ENCODE results near the gene PIGQ.

The PIGQ gene

DNA sequence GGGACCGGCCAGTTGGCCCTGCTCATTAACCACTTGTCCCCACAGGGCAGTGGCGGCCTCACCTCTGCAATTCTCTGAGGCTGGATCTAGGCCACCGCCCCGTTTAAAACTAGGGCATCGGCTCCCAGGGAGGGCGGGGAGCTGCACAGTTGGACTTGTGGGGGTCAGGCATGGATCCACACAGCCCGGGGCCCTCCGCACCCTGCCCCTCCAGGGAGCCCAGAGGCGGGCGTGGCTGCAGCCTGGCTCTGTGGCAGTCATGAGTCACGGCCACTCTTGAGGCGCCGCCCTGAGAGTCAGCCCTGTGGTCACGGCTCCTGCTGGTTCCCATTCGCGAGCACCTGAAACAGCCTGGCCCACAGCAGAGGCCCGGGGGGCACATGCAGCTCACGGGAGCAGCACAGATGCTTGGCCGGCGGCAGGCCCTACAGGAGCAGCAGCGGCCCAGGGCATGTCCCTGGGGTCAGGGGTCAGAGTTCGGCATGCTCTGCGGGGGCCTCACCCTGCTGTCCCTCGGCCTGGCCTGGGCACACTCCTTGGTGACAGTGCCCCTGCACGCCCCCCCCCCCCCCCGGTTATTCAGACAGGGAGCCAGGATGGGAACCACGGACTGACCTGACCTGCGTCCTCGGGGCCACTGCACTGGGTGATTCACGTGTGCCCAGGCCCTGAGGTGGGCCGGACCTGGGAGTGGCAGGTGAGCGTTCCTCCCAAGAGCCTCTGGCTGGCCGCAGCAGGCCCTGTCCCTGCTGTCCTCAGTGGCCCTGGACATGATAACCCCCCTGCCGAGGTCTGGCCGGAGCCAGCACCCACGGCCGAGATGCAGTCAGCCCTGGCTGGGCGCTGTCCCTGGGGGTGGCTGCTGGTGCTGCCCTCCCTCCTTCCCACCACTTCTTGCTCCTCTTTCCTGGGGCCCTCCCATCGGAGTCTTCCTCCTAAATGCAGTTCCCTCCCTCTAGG is 34.0 kb upstream of the PIGQ start:
- DNase-seq (ENCODE audit: insufficient read length) (no peak), FAIRE-seq (no peak)
- TF ChIP-seq POLR2AphosphoS5 (IDR thresholded peaks at IDR 0.05; ENCODE audit: low read depth, low read length) (no peak), POLR2A (IDR thresholded peaks at IDR 0.05; ENCODE audit: low read depth, low read length) (no peak), TAF1 (IDR thresholded peaks at IDR 0.05; ENCODE audit: borderline replicate concordance, low read depth, low read length) (no peak)

DNA sequence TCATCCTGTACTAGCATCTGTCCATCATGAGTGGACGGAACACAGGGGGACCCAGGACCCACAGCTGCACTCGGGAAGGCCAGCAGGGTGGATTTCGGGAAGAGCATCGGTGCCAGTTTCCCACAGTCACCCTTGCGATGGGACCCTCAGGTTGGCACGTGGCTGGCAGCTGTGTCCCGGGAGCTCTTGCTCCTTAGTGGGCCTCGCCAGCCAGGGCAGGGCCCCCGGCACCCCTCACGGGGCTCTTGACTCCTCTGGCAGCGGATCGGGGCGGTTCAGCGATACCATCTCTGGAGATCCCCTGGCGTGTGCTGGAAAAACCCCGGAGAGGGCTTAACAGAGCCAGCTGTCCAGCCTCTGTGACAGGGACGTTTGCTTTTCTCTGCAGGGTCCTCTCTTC is 33.0 kb upstream of the PIGQ start:
- no peak for DNase-seq (ENCODE audit: insufficient read length)
- FAIRE-seq: no peak
- TF ChIP-seq TAF1 (IDR thresholded peaks at IDR 0.05; ENCODE audit: borderline replicate concordance, low read depth, low read length) (no peak), POLR2A (IDR thresholded peaks at IDR 0.05; ENCODE audit: low read depth, low read length) (no peak), POLR2AphosphoS5 (IDR thresholded peaks at IDR 0.05; ENCODE audit: low read depth, low read length) (no peak)

DNA sequence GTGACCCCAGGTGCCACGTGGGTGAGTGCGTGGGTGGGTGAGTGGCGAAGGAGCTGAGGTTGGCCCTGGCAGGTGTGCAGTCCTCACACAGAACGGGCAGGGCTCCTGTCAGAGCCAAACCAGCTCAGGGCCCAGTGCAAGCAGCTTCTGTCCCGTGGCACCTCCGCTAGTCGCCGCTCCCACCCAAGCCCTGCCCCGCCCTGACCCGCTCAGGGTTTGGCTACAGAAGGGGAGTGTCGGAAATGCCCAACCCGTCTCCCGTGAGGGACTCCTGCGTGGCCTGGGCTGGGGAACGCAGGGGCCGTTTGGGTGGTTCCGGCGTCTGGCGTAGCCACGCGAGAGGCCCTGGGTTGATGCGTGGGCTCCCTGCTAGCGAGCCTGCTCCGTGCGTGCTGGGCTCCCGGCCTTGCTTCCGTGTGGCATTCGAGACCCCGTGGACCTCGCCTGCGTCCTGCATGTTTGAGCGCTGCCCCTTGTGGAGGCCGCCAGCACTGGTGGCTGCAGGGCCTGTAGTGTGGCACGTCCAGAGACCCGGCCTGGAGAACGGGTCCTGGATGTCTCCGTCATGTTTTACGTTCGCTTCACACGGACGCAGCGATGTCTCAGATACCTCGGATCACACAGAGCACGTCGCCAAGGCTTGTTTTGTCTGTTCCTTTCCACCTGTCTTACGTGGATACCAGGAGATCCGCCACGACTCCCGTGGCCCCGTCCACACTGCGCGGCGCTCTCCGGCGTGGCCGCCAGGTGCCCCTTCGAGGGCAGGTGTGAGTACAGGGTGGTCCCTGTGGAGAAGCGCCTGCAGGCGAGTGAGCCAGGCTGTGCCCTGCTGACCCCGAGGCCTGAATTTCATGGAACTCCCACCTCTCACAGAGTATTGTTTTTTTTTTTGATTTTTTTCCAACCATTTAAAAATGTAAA is 32.1 kb upstream of the PIGQ start:
- FAIRE-seq: no peak
- no peak for DNase-seq (ENCODE audit: insufficient read length)
- TF ChIP-seq TAF1 (IDR thresholded peaks at IDR 0.05; ENCODE audit: borderline replicate concordance, low read depth, low read length) (no peak), POLR2A (IDR thresholded peaks at IDR 0.05; ENCODE audit: low read depth, low read length) (no peak), POLR2AphosphoS5 (IDR thresholded peaks at IDR 0.05; ENCODE audit: low read depth, low read length) (no peak)

DNA sequence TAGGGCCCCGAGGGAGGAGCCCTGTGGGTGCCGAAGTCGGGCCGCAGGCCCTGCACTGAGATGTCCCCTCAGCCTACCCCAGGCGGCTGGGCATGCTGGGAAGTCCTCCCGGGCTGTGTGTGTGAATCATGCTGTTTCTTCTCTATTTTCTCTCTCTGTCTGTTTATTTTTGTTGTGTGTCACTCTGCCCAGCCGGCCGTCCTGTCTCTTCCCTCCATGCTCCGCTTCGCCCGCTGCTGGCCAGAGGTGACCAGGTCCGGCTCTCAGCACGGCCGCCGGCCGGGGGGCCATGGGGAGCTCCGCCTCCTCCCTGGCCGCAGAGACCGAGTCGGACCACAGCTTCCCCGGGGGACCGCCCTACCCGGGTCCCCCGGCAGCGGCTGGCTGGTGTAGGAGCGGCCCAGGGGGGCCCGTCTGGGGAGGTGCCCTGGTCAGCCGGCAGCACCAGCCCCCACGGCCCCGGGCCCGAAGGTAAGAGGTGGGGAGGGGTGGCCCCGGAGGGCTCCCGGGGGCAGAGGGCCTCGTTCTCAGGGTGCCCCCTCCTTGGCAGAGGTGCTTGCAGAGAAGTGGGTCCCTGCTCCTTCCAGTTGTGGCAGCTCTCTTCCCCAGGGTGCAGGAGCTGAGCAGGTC is 29.8 kb upstream of the PIGQ start:
- DNase-seq (ENCODE audit: insufficient read length): no peak
- no peak for TF ChIP-seq POLR2AphosphoS5 (IDR thresholded peaks at IDR 0.05; ENCODE audit: low read depth, low read length)
- no peak for TF ChIP-seq POLR2A (IDR thresholded peaks at IDR 0.05; ENCODE audit: low read depth, low read length)
- no peak for TF ChIP-seq TAF1 (IDR thresholded peaks at IDR 0.05; ENCODE audit: borderline replicate concordance, low read depth, low read length)
- FAIRE-seq: no peak

DNA sequence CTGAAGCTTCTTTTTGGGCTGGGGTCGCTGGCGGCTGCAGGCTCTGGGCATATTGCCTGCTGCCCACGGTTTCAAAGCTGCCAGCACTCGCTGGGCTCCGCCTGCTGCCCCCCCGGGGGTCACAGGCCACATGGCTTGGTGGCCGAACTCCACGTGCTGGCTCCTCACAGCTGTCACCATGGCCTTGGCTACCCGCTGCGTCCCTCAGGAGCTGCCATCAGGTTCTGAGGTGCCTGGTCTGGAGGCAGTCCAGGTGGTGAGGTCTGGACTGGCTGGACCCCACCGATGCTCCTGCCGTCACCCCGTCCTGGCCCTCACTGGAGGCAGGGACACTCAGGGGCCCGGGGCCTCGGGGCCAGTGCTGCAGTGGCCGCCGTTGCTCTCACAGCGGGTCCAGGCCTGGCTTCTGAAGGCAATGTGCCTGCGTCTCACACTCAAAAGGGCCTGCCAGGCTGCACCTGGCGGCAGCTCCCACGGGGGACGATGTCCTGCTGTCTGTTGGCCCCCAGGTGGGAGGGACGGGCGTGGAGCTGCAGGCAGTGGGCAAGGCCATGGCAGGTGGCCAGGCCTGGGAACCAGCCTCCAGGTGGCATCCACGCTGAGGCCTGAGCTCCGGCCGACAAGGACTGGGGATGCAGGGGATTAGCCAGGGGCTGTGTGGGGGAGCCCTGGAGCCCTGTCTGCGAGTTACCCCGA is 29.0 kb upstream of the PIGQ start:
- no peak for FAIRE-seq
- TF ChIP-seq POLR2A (IDR thresholded peaks at IDR 0.05; ENCODE audit: low read depth, low read length) (no peak), POLR2AphosphoS5 (IDR thresholded peaks at IDR 0.05; ENCODE audit: low read depth, low read length) (no peak), TAF1 (IDR thresholded peaks at IDR 0.05; ENCODE audit: borderline replicate concordance, low read depth, low read length) (no peak)
- no peak for DNase-seq (ENCODE audit: insufficient read length)

DNA sequence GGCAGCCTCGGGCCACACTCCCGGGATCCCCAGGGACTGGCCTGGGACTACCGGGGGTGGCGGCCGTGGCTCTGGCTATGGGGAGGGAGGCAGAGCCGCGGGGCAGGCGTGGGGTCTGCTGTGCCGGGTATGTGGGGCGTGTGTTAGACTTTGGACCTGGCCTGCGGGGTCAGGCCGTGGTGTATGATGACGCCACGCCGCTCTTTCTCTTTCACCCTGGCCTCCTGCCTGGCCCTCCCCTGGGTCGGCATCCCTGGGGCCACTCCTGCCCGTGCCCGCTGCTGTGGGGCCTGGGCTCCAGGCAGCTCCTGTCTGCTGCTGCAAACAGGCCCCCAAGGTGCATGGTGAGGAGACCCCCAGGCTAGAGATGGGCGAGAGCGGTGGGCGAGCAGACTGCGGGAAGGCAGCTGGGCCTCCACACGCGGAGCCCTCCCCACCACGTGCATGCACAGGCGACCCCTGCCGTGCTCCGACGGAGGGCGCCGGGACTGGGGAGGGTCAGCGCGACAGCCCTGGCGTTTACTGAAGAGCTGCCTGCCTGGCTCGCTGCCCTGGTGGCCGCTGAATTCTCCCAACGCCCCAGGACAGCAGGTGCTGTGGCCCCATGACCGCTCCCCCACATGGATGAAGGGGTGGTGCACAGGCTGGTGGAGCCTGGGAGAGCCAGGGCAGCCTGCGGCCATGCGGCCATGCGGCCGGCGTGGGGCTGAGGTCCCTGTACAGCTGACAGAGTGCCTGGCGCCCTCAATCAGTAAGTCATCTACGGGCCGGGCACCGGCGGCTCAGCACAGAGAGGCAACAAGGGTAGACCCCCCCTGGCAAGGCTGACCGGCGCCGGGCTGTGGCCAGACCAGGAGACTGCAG is 26.2 kb upstream of the PIGQ start:
- no peak for FAIRE-seq
- DNase-seq (ENCODE audit: insufficient read length): no peak
- no peak for TF ChIP-seq TAF1 (IDR thresholded peaks at IDR 0.05; ENCODE audit: borderline replicate concordance, low read depth, low read length)
- TF ChIP-seq POLR2AphosphoS5 (IDR thresholded peaks at IDR 0.05; ENCODE audit: low read depth, low read length): no peak
- TF ChIP-seq POLR2A (IDR thresholded peaks at IDR 0.05; ENCODE audit: low read depth, low read length): no peak

DNA sequence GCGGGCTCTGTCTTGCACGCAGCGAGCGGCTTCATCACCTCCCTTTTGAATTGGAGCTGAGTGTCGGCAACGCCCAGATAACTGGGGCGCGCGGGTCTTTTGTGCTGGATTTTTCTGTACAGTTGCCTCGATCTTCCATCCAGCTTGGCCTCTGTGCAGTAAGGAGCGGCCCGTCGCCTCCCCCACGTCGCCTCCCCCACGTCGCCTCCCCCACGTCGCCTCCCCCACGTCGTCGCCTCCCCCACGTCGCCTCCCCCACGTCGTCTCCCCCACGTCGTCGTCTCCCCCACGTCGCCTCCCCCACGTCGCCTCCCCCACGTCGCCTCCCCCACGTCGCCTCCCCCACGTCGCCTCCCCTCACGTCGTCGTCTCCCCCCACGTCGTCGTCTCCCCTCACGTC is 25.3 kb upstream of the PIGQ start:
- FAIRE-seq: no peak
- DNase-seq (ENCODE audit: insufficient read length): no peak
- TF ChIP-seq POLR2AphosphoS5 (IDR thresholded peaks at IDR 0.05; ENCODE audit: low read depth, low read length) (no peak), TAF1 (IDR thresholded peaks at IDR 0.05; ENCODE audit: borderline replicate concordance, low read depth, low read length) (no peak), POLR2A (IDR thresholded peaks at IDR 0.05; ENCODE audit: low read depth, low read length) (no peak)

DNA sequence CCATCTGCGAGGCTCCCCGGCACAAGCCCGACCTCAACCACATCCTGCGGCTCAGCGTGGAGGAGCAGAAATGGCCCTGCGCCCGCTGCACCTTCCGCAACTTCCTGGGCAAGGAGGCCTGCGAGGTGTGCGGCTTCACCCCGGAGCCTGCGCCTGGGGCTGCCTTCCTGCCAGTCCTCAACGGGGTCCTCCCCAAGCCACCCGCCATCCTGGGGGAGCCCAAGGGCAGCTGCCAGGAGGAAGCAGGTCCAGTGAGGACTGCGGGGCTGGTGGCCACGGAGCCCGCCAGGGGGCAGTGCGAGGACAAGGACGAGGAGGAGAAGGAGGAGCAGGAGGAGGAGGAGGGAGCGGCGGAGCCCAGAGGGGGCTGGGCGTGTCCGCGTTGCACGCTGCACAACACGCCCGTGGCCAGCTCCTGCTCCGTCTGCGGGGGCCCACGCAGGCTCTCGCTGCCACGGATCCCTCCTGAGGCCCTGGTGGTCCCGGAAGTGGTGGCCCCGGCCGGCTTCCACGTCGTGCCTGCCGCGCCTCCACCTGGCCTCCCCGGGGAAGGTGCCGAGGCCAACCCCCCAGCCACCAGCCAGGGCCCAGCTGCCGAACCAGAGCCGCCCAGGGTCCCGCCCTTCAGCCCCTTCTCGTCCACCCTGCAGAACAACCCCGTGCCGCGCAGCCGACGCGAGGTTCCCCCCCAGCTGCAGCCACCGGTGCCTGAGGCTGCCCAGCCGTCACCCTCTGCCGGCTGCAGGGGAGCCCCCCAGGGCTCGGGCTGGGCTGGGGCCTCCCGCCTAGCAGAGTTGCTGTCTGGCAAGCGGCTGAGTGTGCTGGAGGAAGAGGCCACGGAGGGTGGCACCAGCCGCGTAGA is 22.6 kb upstream of the PIGQ start:
- FAIRE-seq (no peak), DNase-seq (ENCODE audit: insufficient read length) (no peak)
- TF ChIP-seq POLR2A (IDR thresholded peaks at IDR 0.05; ENCODE audit: low read depth, low read length): no peak
- no peak for TF ChIP-seq TAF1 (IDR thresholded peaks at IDR 0.05; ENCODE audit: borderline replicate concordance, low read depth, low read length)
- TF ChIP-seq POLR2AphosphoS5 (IDR thresholded peaks at IDR 0.05; ENCODE audit: low read depth, low read length): no peak

DNA sequence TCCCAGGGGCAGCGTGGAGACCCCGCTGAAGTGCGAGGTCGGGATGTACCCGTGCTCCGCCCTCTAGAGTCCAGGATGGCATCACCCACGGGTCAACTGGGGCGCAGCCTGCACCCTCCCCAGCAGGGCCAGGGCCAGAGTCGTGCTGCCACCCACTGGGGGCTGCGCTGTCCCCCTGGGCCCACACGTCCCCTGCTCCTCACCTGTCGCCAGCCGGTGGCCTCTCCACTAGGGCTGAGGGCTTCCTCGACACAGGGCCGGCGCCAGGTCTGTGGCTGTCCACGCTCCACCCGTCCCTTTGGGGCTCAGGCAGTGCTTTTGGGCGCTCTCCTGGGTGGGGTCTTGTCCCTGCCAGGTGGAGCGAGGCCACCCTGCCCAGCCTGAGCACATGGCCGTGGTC is 21.2 kb upstream of the PIGQ start:
- TF ChIP-seq TAF1 (IDR thresholded peaks at IDR 0.05; ENCODE audit: borderline replicate concordance, low read depth, low read length): no peak
- no peak for TF ChIP-seq POLR2AphosphoS5 (IDR thresholded peaks at IDR 0.05; ENCODE audit: low read depth, low read length)
- TF ChIP-seq POLR2A (IDR thresholded peaks at IDR 0.05; ENCODE audit: low read depth, low read length): no peak
- FAIRE-seq (no peak), DNase-seq (ENCODE audit: insufficient read length) (no peak)
